Esophagus muscularis mucosa (tissue), 4 donors: Measurements from ENCODE around the gene RAB44. TPM values are rescaled to one million over a fixed set of nuclear protein-coding genes. Genes with fewer than 3 reads are reported as not detected.
A peak's percentile ranks its signal among the peaks of the same experiment; 100 is the strongest.

Experiments used
- DNase-seq: peaks from one replicate; pipeline ENCODE4 v3.0.0-alpha.2; 2017; ENCODE audit errors: extremely low spot score
- H3K27ac ChIP-seq, 4 donors: fragments of 200-600 bp; sonication (generic); replicated peaks in 1 of 4; 1 replicate in 3 of 4; 2 replicates in 1 of 4; pipeline ENCODE4 v1.5.1; 2016 to 2019; ENCODE audit warnings: mild to moderate bottlenecking in 1 of 4
- H3K27me3 ChIP-seq, 4 donors: fragments of 200-600 bp; sonication (generic); one replicate each; pipeline versions ENCODE4 v1.5.1 to v1.6.0; 2016 to 2019
- H3K36me3 ChIP-seq, 4 donors: fragments of 200-600 bp; sonication (generic); one replicate each; pipeline ENCODE4 v1.5.1; 2016 to 2019
- H3K4me1 ChIP-seq, 4 donors: fragments of 200-600 bp; sonication (generic); one replicate each; pipeline ENCODE4 v1.5.1; 2016 to 2019
- H3K4me3 ChIP-seq, 4 donors: fragments of 200-600 bp; sonication (generic); 1 replicate in 2 of 4; 2 replicates in 2 of 4; pipeline ENCODE4 v1.5.1; 2016 to 2019; ENCODE audit warnings: mild to moderate bottlenecking in 4 of 4, moderate library complexity in 1 of 4
- H3K9me3 ChIP-seq, 4 donors: fragments of 200-600 bp; sonication (generic); 1 replicate in 3 of 4; 2 replicates in 1 of 4; pipeline ENCODE4 v1.5.1; 2016 to 2019
- CTCF ChIP-seq, 3 experiments: fragments of 200-600 bp in 2 of 3; fragments of 450-650 bp in 1 of 3; sonication (generic) in 2 of 3; IDR thresholded peaks; one replicate each; pipeline ENCODE4 v1.5.1; 2017 to 2019; ENCODE audit warnings: antibody characterized with exemption in 3 of 3, mild to moderate bottlenecking in 2 of 3, moderate library complexity in 1 of 3
- EP300 ChIP-seq: sonication (generic); formaldehyde crosslinking; IDR thresholded peaks from one replicate; pipeline ENCODE4 v1.6.1; 2017; ENCODE audit warnings: antibody characterized with exemption
- POLR2A ChIP-seq: fragments of 450-650 bp; IDR thresholded peaks from one replicate; pipeline ENCODE4 v1.6.1; 2017; ENCODE audit warnings: antibody characterized with exemption, moderate library complexity, mild to moderate bottlenecking, low read depth
- POLR2AphosphoS5 ChIP-seq, 2 donors: sonication (generic); formaldehyde crosslinking; IDR thresholded peaks; one replicate each; pipeline ENCODE4 v1.6.1; 2017; ENCODE audit warnings: antibody characterized with exemption in 2 of 2
- WGBS: methylation state at CpG from one replicate; pipeline ENCODE4 v1.1.5; 2018; 5-methylcytosine and 5-hydroxymethylcytosine counted together
- intact Hi-C: fragments of 100-400 bp; cut with DNase I; formaldehyde crosslinking; loops from one replicate; pipeline ENCODE4 v1.15.1; 2023
- total RNA-seq, 4 donors: library from RNA; depleted of rRNA; stranded (reverse); fragments of >200 nt; gene quantifications; one replicate each; pipeline versions ENCODE4 v1.1.0 to v1.2.1, GENCODE V29; 2016

RAB44 gene
- total RNA-seq, 4 donors from 2014 or later = 0.19 to 1.5 (median 0.94) TPM

DNA sequence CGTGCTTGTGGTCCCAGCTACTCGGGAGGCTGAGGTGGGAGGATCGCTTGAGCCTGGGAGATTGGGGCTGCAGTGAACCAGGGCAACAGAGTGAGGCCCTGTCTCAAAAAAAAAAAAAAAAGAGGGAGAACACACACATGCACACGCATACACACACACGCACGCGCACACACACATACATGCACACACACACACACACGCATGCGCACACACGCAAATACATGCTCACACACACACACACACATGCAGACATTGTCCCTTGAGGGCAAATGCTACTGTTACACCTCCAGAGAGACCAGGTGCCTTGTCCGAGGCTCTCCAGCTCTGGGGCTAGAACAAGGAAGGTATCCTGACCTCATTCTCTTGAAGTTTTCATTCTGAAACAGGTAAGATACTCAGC is 64.5 kb downstream of the RAB44 start:
- intact Hi-C loops = no loop called here
- no peak for TF ChIP-seq CTCF (IDR thresholded peaks at IDR 0.05)
- TF ChIP-seq EP300 = no peak
- TF ChIP-seq POLR2A = no peak
- no peak for TF ChIP-seq POLR2AphosphoS5 (IDR thresholded peaks at IDR 0.05)

GRCh38 chr6:36765190-36765589 is 67.6 kb downstream of the RAB44 start:
- no peak overlapping the region for H3K27ac ChIP-seq
- no peak overlapping the region for H3K4me3 ChIP-seq
- intact Hi-C loops = loop anchor here (5.0 kb wide), 1 partner anchor 252 kb away; no protein-coding TSS in a partner anchor
- no peaks in the 10 kb centered on the region for H3K9me3 ChIP-seq
- peaks cover 21 to 39% (median 34%) of the 10 kb centered on the region in 4 donors for H3K4me1 ChIP-seq
- TF ChIP-seq CTCF (IDR thresholded peaks at IDR 0.05) (no peak), POLR2AphosphoS5 (IDR thresholded peaks at IDR 0.05) (no peak), POLR2A (no peak), EP300 (no peak)
- WGBS = 64% methylated on average over 4 of the region's 10 CpGs
- no peaks in the 10 kb centered on the region for H3K27me3 ChIP-seq
- no peak for DNase-seq
- H3K36me3 ChIP-seq = no peaks in the 10 kb centered on the region

More for the DNA sequence above, 64.5 kb downstream of the RAB44 start:
- H3K4me1 ChIP-seq = peaks cover 9 to 26% (median 24%) of the 10 kb centered on the region in 4 donors
- DNase-seq = no peak
- H3K36me3 ChIP-seq = no peaks in the 10 kb centered on the region
- no peak overlapping the region for H3K27ac ChIP-seq
- no peaks in the 10 kb centered on the region for H3K9me3 ChIP-seq
- H3K4me3 ChIP-seq = no peak overlapping the region
- H3K27me3 ChIP-seq = no peaks in the 10 kb centered on the region
- WGBS = 94% methylated on average over 11 of the region's 11 CpGs

- TF ChIP-seq POLR2AphosphoS5 (IDR thresholded peaks at IDR 0.05) (peak in 1 of 2 donors; percentile 60), POLR2A (no peak), CTCF (IDR thresholded peaks at IDR 0.05) (peak; percentile 79 to 94 (median 93)), EP300 (no peak)
- H3K27ac ChIP-seq = no peak overlapping the region
- H3K27me3 ChIP-seq = no peaks in the 10 kb centered on the region
- no peak overlapping the region for H3K4me3 ChIP-seq
- DNase-seq = no peak
- 21% methylated on average over 16 of the region's 17 CpGs for WGBS
- peaks cover 21 to 42% (median 38%) of the 10 kb centered on the region in 4 donors for H3K4me1 ChIP-seq
- H3K9me3 ChIP-seq = no peaks in the 10 kb centered on the region
- no peaks in the 10 kb centered on the region for H3K36me3 ChIP-seq
- intact Hi-C loops = loop anchor here (2.0 to 5.0 kb wide), 2 partner anchors 85 to 252 kb away; no protein-coding TSS in a partner anchor
These were observed 68.2 kb downstream of the RAB44 start for GRCh38 chr6:36765594-36766398.

- WGBS = 88% methylated on average over 10 of the region's 10 CpGs
- Histone ChIP-seq H3K27ac (no peak overlapping the region), H3K36me3 (no peaks in the 10 kb centered on the region), H3K9me3 (no peaks in the 10 kb centered on the region), H3K4me1 (peaks cover 21 to 42% (median 38%) of the 10 kb centered on the region in 4 donors), H3K4me3 (no peak overlapping the region), H3K27me3 (no peaks in the 10 kb centered on the region)
- intact Hi-C loops = loop anchor here (2.0 to 5.0 kb wide), 2 partner anchors 84 to 251 kb away; no protein-coding TSS in a partner anchor
- no peak for DNase-seq
- TF ChIP-seq CTCF (IDR thresholded peaks at IDR 0.05) = peak in 1 of 3 experiments; percentile 6
- TF ChIP-seq POLR2AphosphoS5 (IDR thresholded peaks at IDR 0.05) = no peak
- TF ChIP-seq EP300 = no peak
- no peak for TF ChIP-seq POLR2A
These were observed 68.8 kb downstream of the RAB44 start for GRCh38 chr6:36766399-36766945.
